Measurements from ENCODE around the gene EXOSC9.

DNA sequence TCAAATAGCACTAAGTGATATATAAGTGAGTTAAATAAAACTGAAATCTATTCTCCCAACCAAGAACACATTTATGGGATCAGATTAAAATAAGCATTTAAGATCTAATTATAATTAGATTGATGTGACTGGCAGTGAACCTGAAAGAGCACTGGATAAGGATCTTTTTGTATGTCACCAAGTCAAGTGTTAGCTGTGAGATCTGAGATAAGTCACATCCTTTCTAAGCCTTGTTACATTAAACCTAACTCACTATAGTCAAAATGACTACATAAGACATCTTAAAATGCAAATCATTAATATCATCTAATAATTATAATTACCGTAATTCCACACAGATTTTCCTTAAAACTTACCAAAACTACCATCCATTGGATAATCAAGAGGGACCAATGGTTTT is 20.9 kb downstream of the EXOSC9 start:
- TF ChIP-seq, protein P1, sequence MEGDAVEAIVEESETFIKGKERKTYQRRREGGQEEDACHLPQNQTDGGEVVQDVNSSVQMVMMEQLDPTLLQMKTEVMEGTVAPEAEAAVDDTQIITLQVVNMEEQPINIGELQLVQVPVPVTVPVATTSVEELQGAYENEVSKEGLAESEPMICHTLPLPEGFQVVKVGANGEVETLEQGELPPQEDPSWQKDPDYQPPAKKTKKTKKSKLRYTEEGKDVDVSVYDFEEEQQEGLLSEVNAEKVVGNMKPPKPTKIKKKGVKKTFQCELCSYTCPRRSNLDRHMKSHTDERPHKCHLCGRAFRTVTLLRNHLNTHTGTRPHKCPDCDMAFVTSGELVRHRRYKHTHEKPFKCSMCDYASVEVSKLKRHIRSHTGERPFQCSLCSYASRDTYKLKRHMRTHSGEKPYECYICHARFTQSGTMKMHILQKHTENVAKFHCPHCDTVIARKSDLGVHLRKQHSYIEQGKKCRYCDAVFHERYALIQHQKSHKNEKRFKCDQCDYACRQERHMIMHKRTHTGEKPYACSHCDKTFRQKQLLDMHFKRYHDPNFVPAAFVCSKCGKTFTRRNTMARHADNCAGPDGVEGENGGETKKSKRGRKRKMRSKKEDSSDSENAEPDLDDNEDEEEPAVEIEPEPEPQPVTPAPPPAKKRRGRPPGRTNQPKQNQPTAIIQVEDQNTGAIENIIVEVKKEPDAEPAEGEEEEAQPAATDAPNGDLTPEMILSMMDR (conservative IDR thresholded peaks at IDR 0.05) = no peak
- no peak for TF ChIP-seq EZH2 (IDR thresholded peaks at IDR 0.05; ENCODE audit: low read depth)
